MM.1S (cell line): ENCODE measurements around the gene TXLNG.

Experiments
- DNase-seq: peaks from one replicate; pipeline ENCODE4 v3.0.0-alpha.2; 2015
- H2AFZ ChIP-seq: fragments of 300-600 bp; sonication (generic); 2 replicates; pipeline ENCODE4 v1.6.0; 2016; ENCODE audit warnings: antibody characterized with exemption, low read length
- H3F3A ChIP-seq: fragments of 300-600 bp; sonication (generic); 2 replicates; pipeline ENCODE4 v1.6.1; 2016; ENCODE audit warnings: mild to moderate bottlenecking, antibody characterized with exemption, low read length, moderate library complexity, mixed read lengths; ENCODE audit not compliant: insufficient read depth
- H3K27ac ChIP-seq: fragments of 300-600 bp; sonication (generic); 2 replicates; pipeline ENCODE4 v1.5.1; 2016; ENCODE audit warnings: mild to moderate bottlenecking, low read length
- H3K27me3 ChIP-seq: fragments of 300-600 bp; sonication (generic); replicated peaks from 2 replicates; pipeline ENCODE4 v1.6.0; 2016; ENCODE audit warnings: low read length; ENCODE audit not compliant: insufficient read depth
- H3K36me3 ChIP-seq: fragments of 300-600 bp; sonication (generic); replicated peaks from 2 replicates; pipeline ENCODE4 v1.6.1; 2016; ENCODE audit warnings: mild to moderate bottlenecking, low read length, mixed read lengths; ENCODE audit not compliant: insufficient read depth
- H3K4me1 ChIP-seq: fragments of 300-600 bp; sonication (generic); 2 replicates; pipeline ENCODE4 v1.6.1; 2016; ENCODE audit warnings: low read length, mixed read lengths
- H3K4me2 ChIP-seq: fragments of 300-600 bp; sonication (generic); 2 replicates; pipeline ENCODE4 v1.6.0; 2016; ENCODE audit warnings: low read depth, low read length
- H3K4me3 ChIP-seq: fragments of 300-600 bp; sonication (generic); 2 replicates; pipeline ENCODE4 v1.5.1; 2016; ENCODE audit warnings: low read length, mixed read lengths
- H3K79me2 ChIP-seq: fragments of 300-600 bp; sonication (generic); 2 replicates; pipeline ENCODE4 v1.6.1; 2016; ENCODE audit warnings: mixed run types, low read length, mixed read lengths
- H3K9ac ChIP-seq: fragments of 300-600 bp; sonication (generic); 2 replicates; pipeline ENCODE4 v1.6.1; 2016; ENCODE audit warnings: low read length, mixed read lengths
- H3K9me2 ChIP-seq: fragments of 300-600 bp; sonication (generic); replicated peaks from 2 replicates; pipeline ENCODE4 v1.6.1; 2016; ENCODE audit warnings: mild to moderate bottlenecking, low read length, mixed read lengths; ENCODE audit not compliant: insufficient read depth
- H3K9me3 ChIP-seq: fragments of 300-600 bp; sonication (generic); replicated peaks from 2 replicates; pipeline ENCODE4 v1.6.1; 2016; ENCODE audit warnings: mild to moderate bottlenecking, low read length, mixed read lengths; ENCODE audit not compliant: insufficient read depth
- H4K20me1 ChIP-seq: fragments of 300-600 bp; sonication (generic); 2 replicates; pipeline ENCODE4 v1.6.1; 2016; ENCODE audit warnings: mild to moderate bottlenecking, low read length, moderate library complexity, mixed read lengths; ENCODE audit not compliant: insufficient read depth
- EZH2 ChIP-seq: fragments of 300-600 bp; sonication (generic); optimal IDR thresholded peaks from 2 replicates; pipeline ENCODE3; 2017; ENCODE audit warnings: low read depth, mild to moderate bottlenecking, antibody characterized with exemption, low read length, mixed read lengths
- EZH2phosphoT487 ChIP-seq: fragments of 300-600 bp; sonication (generic); IDR thresholded peaks from 2 replicates; pipeline ENCODE4 v1.6.1; 2018; ENCODE audit warnings: antibody characterized with exemption, low read length
- TF ChIP-seq, protein P1 (sequence below): fragments of 300-600 bp; sonication (generic); IDR thresholded peaks from 2 replicates; pipeline ENCODE4 v1.5.1; 2016; ENCODE audit warnings: antibody characterized with exemption, low read length, mixed read lengths

TXLNG gene

DNA sequence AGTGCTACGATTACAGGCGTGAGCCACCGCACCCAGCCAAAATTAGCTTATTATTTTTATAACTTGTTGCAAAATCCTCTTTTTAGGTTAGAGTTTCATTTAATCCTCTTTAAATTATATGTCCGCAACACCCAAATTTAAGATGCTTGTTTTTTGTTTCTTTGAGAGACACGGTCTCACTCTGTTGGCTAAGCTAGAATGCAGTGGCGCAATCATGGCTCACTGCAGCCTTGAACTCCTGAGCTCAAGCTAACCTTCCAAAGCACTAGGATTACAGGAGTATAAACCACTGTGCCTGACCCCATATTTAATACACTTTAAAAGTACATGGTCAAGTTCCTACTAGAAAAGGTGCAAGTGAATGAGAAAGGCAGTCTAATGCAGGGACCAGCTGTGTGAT, 81.7 kb downstream of the TXLNG start:
- no peaks in the 10 kb centered on the region for H3F3A ChIP-seq
- H3K4me2 ChIP-seq: peak overlapping the region; percentile 75; the same call in 1 of the 2 replicates
- H3K36me3 ChIP-seq: no peaks in the 10 kb centered on the region
- no peak overlapping the region for H2AFZ ChIP-seq
- no peaks in the 10 kb centered on the region for H3K9me2 ChIP-seq
- no peak for DNase-seq
- H3K27ac ChIP-seq: no peak overlapping the region
- H3K79me2 ChIP-seq: peaks cover 64% of the 10 kb centered on the region
- peaks cover 5% of the 10 kb centered on the region; the same call in 1 of the 2 replicates for H3K4me1 ChIP-seq
- no peak overlapping the region for H3K4me3 ChIP-seq
- peaks cover 17% of the 10 kb centered on the region for H4K20me1 ChIP-seq
- TF ChIP-seq EZH2phosphoT487 (no peak), EZH2 (no peak)
- TF ChIP-seq, protein P1, sequence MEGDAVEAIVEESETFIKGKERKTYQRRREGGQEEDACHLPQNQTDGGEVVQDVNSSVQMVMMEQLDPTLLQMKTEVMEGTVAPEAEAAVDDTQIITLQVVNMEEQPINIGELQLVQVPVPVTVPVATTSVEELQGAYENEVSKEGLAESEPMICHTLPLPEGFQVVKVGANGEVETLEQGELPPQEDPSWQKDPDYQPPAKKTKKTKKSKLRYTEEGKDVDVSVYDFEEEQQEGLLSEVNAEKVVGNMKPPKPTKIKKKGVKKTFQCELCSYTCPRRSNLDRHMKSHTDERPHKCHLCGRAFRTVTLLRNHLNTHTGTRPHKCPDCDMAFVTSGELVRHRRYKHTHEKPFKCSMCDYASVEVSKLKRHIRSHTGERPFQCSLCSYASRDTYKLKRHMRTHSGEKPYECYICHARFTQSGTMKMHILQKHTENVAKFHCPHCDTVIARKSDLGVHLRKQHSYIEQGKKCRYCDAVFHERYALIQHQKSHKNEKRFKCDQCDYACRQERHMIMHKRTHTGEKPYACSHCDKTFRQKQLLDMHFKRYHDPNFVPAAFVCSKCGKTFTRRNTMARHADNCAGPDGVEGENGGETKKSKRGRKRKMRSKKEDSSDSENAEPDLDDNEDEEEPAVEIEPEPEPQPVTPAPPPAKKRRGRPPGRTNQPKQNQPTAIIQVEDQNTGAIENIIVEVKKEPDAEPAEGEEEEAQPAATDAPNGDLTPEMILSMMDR: no peak
- no peak overlapping the region for H3K9ac ChIP-seq
- no peaks in the 10 kb centered on the region for H3K9me3 ChIP-seq
- no peaks in the 10 kb centered on the region for H3K27me3 ChIP-seq

GRCh38 chrX:16868920-16869319, 82.7 kb downstream of the TXLNG start:
- H3K27ac ChIP-seq: peak overlapping the region; percentile 45; the same call in 1 of the 2 replicates

GRCh38 chrX:16869393-16870094, 83.3 kb downstream of the TXLNG start:
- Histone ChIP-seq H3K36me3 (no peaks in the 10 kb centered on the region), H3K27ac (peak overlapping the region; percentile 96), H3K9me3 (no peaks in the 10 kb centered on the region), H3K4me3 (peak overlapping the region; percentile 79), H3K9me2 (no peaks in the 10 kb centered on the region), H3F3A (no peaks in the 10 kb centered on the region), H4K20me1 (peaks cover 17% of the 10 kb centered on the region), H3K9ac (peak overlapping the region; percentile 96), H3K79me2 (peaks cover 48% of the 10 kb centered on the region), H3K4me2 (peak overlapping the region; percentile 75), H2AFZ (peak overlapping the region; percentile 48; the same call in 1 of the 2 replicates), H3K27me3 (no peaks in the 10 kb centered on the region), H3K4me1 (peaks cover 5% of the 10 kb centered on the region; the same call in 1 of the 2 replicates)
- TF ChIP-seq, protein P1: no peak
- TF ChIP-seq EZH2 (no peak), EZH2phosphoT487 (no peak)
- DNase-seq: peak; percentile 54

More at GRCh38 chrX:16868920-16869319, 82.7 kb downstream of the TXLNG start:
- H3K27me3 ChIP-seq: no peaks in the 10 kb centered on the region
- H2AFZ ChIP-seq: no peak overlapping the region
- H3K4me2 ChIP-seq: peak overlapping the region; percentile 75
- no peaks in the 10 kb centered on the region for H3K36me3 ChIP-seq
- peaks cover 5% of the 10 kb centered on the region; the same call in 1 of the 2 replicates for H3K4me1 ChIP-seq
- DNase-seq: no peak
- TF ChIP-seq EZH2phosphoT487: no peak
- TF ChIP-seq, protein P1: no peak
- no peak for TF ChIP-seq EZH2
- H3K9me2 ChIP-seq: no peaks in the 10 kb centered on the region
- H3K4me3 ChIP-seq: peak overlapping the region; percentile 70
- peaks cover 54% of the 10 kb centered on the region for H3K79me2 ChIP-seq
- no peaks in the 10 kb centered on the region for H3F3A ChIP-seq
- H3K9ac ChIP-seq: peak overlapping the region; percentile 75
- H4K20me1 ChIP-seq: peaks cover 17% of the 10 kb centered on the region
- H3K9me3 ChIP-seq: no peaks in the 10 kb centered on the region
